Measurements from ENCODE around the gene RCOR2. TPM values are rescaled to one million over a fixed set of nuclear protein-coding genes. Genes with fewer than 3 reads are reported as not detected.

The RCOR2 gene
- total and polyA plus RNA-seq, 2 of the 13 experiments (the other 11 are each of a cell fraction or from before 2014, with no cell fraction given), result 8.3 to 8.5 TPM

DNA sequence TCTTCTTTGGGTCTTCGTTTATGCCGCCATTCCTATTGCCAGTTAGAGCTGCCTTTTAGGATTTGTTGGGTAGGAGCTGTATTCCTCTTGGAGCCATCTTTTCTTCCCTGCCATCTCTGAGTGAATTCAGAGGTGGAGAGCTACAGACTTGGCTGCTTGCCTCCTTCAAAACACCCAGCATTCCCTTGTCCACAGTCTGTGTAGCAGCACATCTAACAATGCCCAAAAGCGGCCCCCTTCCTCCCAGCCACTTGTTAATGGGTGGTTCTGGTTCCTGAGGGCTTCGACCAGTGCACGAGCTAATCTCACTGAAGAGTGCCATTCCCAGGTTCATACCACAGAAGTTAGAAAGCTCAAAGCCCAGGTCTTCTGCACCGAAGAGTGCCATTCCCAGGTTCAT, 40.3 kb downstream of the RCOR2 start:
- Histone ChIP-seq H3K36me3 (replicated peaks in 1 of 2; ENCODE audit: control insufficient read depth in 1 of 2, insufficient read depth in 2 of 2, low read length in 2 of 2) (peaks cover 2 to 19% of the 10 kb centered on the region in 2 experiments; a peak in 3 of 5 replicates), H3K4me1 (ENCODE audit: insufficient read depth, low read length) (peaks cover 24% of the 10 kb centered on the region), H3K27me3 (ENCODE audit: control insufficient read depth in 1 of 2, insufficient read depth in 2 of 2, low read length in 2 of 2) (no peaks in the 10 kb centered on the region), H3K4me3 (replicated peaks in 1 of 3; ENCODE audit: insufficient read depth in 1 of 3, low read depth in 2 of 3, low read length in 3 of 3) (no peak overlapping the region), H2AFZ (ENCODE audit: low read length) (no peak overlapping the region), H3K4me2 (ENCODE audit: low read depth, low read length) (no peak overlapping the region), H4K20me1 (ENCODE audit: insufficient read depth, low read length) (no peaks in the 10 kb centered on the region), H3K9me3 (ENCODE audit: low read length) (no peaks in the 10 kb centered on the region), H3K27ac (ENCODE audit: extremely low read length, insufficient read depth, low read length) (no peak overlapping the region), H3K79me2 (ENCODE audit: insufficient read depth, low read length) (peaks cover 37% of the 10 kb centered on the region), H3K9ac (ENCODE audit: insufficient read depth, low read depth, low read length) (no peak overlapping the region)
- TF ChIP-seq ZNF646 (CRISPR knock-in tag; IDR thresholded peaks at IDR 0.05) (no peak), SYNCRIP (IDR thresholded peaks at IDR 0.05; ENCODE audit: insufficient read depth, low read depth, low read length) (no peak), ASH2L (IDR thresholded peaks at IDR 0.05; ENCODE audit: insufficient read length, low read depth, low read length) (no peak), MED8 (CRISPR knock-in tag; IDR thresholded peaks at IDR 0.05; ENCODE audit: insufficient replicate concordance) (no peak), ZFP82 (CRISPR knock-in tag; IDR thresholded peaks at IDR 0.05; ENCODE audit: borderline replicate concordance) (no peak)
- TF ChIP-seq, protein P1, sequence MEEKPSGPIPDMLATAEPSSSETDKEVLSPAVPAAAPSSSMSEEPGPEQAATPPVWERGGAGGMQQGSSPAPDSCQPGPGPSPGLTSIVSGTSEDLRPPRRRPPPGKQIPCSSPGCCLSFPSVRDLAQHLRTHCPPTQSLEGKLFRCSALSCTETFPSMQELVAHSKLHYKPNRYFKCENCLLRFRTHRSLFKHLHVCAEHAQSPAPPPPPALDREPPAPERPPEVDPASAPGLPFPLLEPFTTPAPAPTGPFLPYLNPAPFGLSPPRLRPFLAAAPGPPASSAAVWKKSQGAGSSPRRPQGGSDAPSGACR (CRISPR knock-in tag; IDR thresholded peaks at IDR 0.05), result no peak
- in situ Hi-C loops (cut with HindIII; ENCODE audit: extremely low pct_ligation_motif_present, low pct_unique_long_range_greater_than_20kb), result no loop called here
- intact Hi-C loops (cut with micrococcal nuclease; ENCODE audit: unreplicated experiment), result no loop called here
- ChIA-PET POLR2A (interaction anchor here (2.2 kb wide), 1 partner anchor 11 kb away, joined by 11 read pairs; no protein-coding TSS in a partner anchor), CTCF (ENCODE audit: low intra/inter-chr PET ratio, low total read pairs) (no interaction called here)
- DNase-seq (ENCODE audit: low spot score), result no peak
- no TSS peak for BruUV-seq (replicated peaks)
- no peak for ATAC-seq
- 92% methylated on average over 6 of the region's 6 CpGs for WGBS (ENCODE audit: low lambda C conversion rate)
- no peak for FAIRE-seq

Data from HepG2 (cell line).